ENCODE data around the gene TESPA1. TPM values are rescaled to one million over a fixed set of nuclear protein-coding genes. Genes with fewer than 3 reads are reported as not detected.

The TESPA1 gene
- total RNA-seq, 2 donors from 2014 or later = 0.28 TPM; not detected in 1

- Histone ChIP-seq H3K4me3 (no peak overlapping the region), H3K4me1 (ENCODE audit: control insufficient read depth in 1 of 2, low read depth in 2 of 2) (no peaks in the 10 kb centered on the region), H3K27ac (no peak overlapping the region), H3K9me3 (no peaks in the 10 kb centered on the region), H3K36me3 (no peaks in the 10 kb centered on the region), H3K27me3 (replicated peaks; ENCODE audit: insufficient read depth) (no peaks in the 10 kb centered on the region)
- no peak for DNase-seq (ENCODE audit: low spot score)
- no peak for ATAC-seq (ENCODE audit: insufficient number of reproducible peaks, low FRiP score, low read depth)
- no peak for TF ChIP-seq CTCF (IDR thresholded peaks at IDR 0.05)
Observed at GRCh38 chr12:54956322-54956721, 28.2 kb downstream of the TESPA1 start.

GRCh38 chr12:54954801-54955200, 29.8 kb downstream of the TESPA1 start:
- Histone ChIP-seq H3K27ac (no peak overlapping the region), H3K4me1 (ENCODE audit: control insufficient read depth in 1 of 2, low read depth in 2 of 2) (no peaks in the 10 kb centered on the region), H3K4me3 (no peak overlapping the region), H3K9me3 (no peaks in the 10 kb centered on the region), H3K36me3 (no peaks in the 10 kb centered on the region), H3K27me3 (replicated peaks; ENCODE audit: insufficient read depth) (no peaks in the 10 kb centered on the region)
- no peak for TF ChIP-seq CTCF (IDR thresholded peaks at IDR 0.05)
- ATAC-seq (ENCODE audit: insufficient number of reproducible peaks, low FRiP score, low read depth) (no peak), DNase-seq (ENCODE audit: low spot score) (no peak)

GRCh38 chr12:54954228-54954627, 30.3 kb downstream of the TESPA1 start:
- DNase-seq (ENCODE audit: low spot score) = no peak

GRCh38 chr12:54950071-54950727, 34.4 kb downstream of the TESPA1 start:
- Histone ChIP-seq H3K4me1 (ENCODE audit: control insufficient read depth in 1 of 2, low read depth in 2 of 2) (peaks cover 0 to 8% of the 10 kb centered on the region in 2 donors), H3K36me3 (no peaks in the 10 kb centered on the region), H3K27me3 (replicated peaks; ENCODE audit: insufficient read depth) (no peaks in the 10 kb centered on the region), H3K4me3 (no peak overlapping the region), H3K27ac (no peak overlapping the region), H3K9me3 (no peaks in the 10 kb centered on the region)
- DNase-seq (ENCODE audit: low spot score) = no peak
- TF ChIP-seq CTCF (IDR thresholded peaks at IDR 0.05) = no peak
- no peak for ATAC-seq (ENCODE audit: insufficient number of reproducible peaks, low FRiP score, low read depth)

More at GRCh38 chr12:54954228-54954627, 30.3 kb downstream of the TESPA1 start:
- no peak overlapping the region for H3K27ac ChIP-seq
- no peak overlapping the region for H3K4me3 ChIP-seq
- ATAC-seq (ENCODE audit: insufficient number of reproducible peaks, low FRiP score, low read depth) = no peak
- peaks cover 0 to 4% of the 10 kb centered on the region in 2 donors for H3K4me1 ChIP-seq (ENCODE audit: control insufficient read depth in 1 of 2, low read depth in 2 of 2)
- TF ChIP-seq CTCF (IDR thresholded peaks at IDR 0.05) = no peak
- no peaks in the 10 kb centered on the region for H3K36me3 ChIP-seq
- H3K9me3 ChIP-seq = no peaks in the 10 kb centered on the region
- H3K27me3 ChIP-seq (replicated peaks; ENCODE audit: insufficient read depth) = no peaks in the 10 kb centered on the region

GRCh38 chr12:54949073-54949711, 35.4 kb downstream of the TESPA1 start:
- Histone ChIP-seq H3K36me3 (no peaks in the 10 kb centered on the region), H3K4me1 (ENCODE audit: control insufficient read depth in 1 of 2, low read depth in 2 of 2) (peaks cover 0 to 8% of the 10 kb centered on the region in 2 donors), H3K27ac (no peak overlapping the region), H3K4me3 (no peak overlapping the region), H3K27me3 (replicated peaks; ENCODE audit: insufficient read depth) (no peaks in the 10 kb centered on the region), H3K9me3 (no peaks in the 10 kb centered on the region)
- TF ChIP-seq CTCF (IDR thresholded peaks at IDR 0.05) = no peak
- DNase-seq (ENCODE audit: low spot score) (no peak), ATAC-seq (ENCODE audit: insufficient number of reproducible peaks, low FRiP score, low read depth) (no peak)
